ENCODE results near the gene TCOF1.

Gene TCOF1

GRCh38 chr5:150441813-150442698, 84.6 kb downstream of the TCOF1 start:
- Histone ChIP-seq H3K4me3 (ENCODE audit: low read depth in 1 of 2, low read length in 2 of 2) (no peak overlapping the region), H3K27ac (ENCODE audit: low read length) (no peak overlapping the region), H3K79me2 (ENCODE audit: insufficient read depth, low read length) (peaks cover 14% of the 10 kb centered on the region), H3K4me1 (ENCODE audit: insufficient read depth, low read length) (peaks cover 10% of the 10 kb centered on the region; the same call in 1 of the 2 replicates), H4K20me1 (ENCODE audit: insufficient read depth, low read length) (peaks cover 45% of the 10 kb centered on the region), H3K36me3 (ENCODE audit: insufficient read depth, low read length) (peaks cover 44% of the 10 kb centered on the region), H3K9ac (ENCODE audit: low read depth, low read length) (no peak overlapping the region), H3K9me3 (ENCODE audit: insufficient read depth, low read length, severe bottlenecking) (no peaks in the 10 kb centered on the region), H3K4me2 (ENCODE audit: insufficient read depth, low read length) (no peak overlapping the region), H2AFZ (ENCODE audit: low read depth, low read length) (no peak overlapping the region), H3K27me3 (ENCODE audit: insufficient read depth, low read length, poor library complexity) (no peaks in the 10 kb centered on the region)
- ATAC-seq (ENCODE audit: insufficient read depth, low read depth) (peak; percentile 41; the same call in 2 of the 3 replicates), DNase-seq (no peak)
- TF ChIP-seq CTCF (IDR thresholded peaks at IDR 0.05; ENCODE audit: borderline replicate concordance, extremely low read depth, low read length, poor library complexity, severe bottlenecking) (no peak), EZH2 (IDR thresholded peaks at IDR 0.05; ENCODE audit: borderline replicate concordance, low read depth, low read length, severe bottlenecking) (no peak)

- Histone ChIP-seq H3K36me3 (ENCODE audit: insufficient read depth, low read length) (peaks cover 51% of the 10 kb centered on the region), H3K9me3 (ENCODE audit: insufficient read depth, low read length, severe bottlenecking) (no peaks in the 10 kb centered on the region), H3K4me2 (ENCODE audit: insufficient read depth, low read length) (no peak overlapping the region), H3K27ac (ENCODE audit: low read length) (no peak overlapping the region), H3K4me1 (ENCODE audit: insufficient read depth, low read length) (peaks cover 17% of the 10 kb centered on the region; the same call in 1 of the 2 replicates), H3K27me3 (ENCODE audit: insufficient read depth, low read length, poor library complexity) (no peaks in the 10 kb centered on the region), H2AFZ (ENCODE audit: low read depth, low read length) (no peak overlapping the region), H3K79me2 (ENCODE audit: insufficient read depth, low read length) (peaks cover 20% of the 10 kb centered on the region), H3K9ac (ENCODE audit: low read depth, low read length) (no peak overlapping the region), H4K20me1 (ENCODE audit: insufficient read depth, low read length) (peaks cover 52% of the 10 kb centered on the region), H3K4me3 (ENCODE audit: low read depth in 1 of 2, low read length in 2 of 2) (no peak overlapping the region)
- ATAC-seq (ENCODE audit: insufficient read depth, low read depth): peak; percentile 27
- no peak for DNase-seq
- TF ChIP-seq CTCF (IDR thresholded peaks at IDR 0.05; ENCODE audit: borderline replicate concordance, extremely low read depth, low read length, poor library complexity, severe bottlenecking): no peak
- no peak for TF ChIP-seq EZH2 (IDR thresholded peaks at IDR 0.05; ENCODE audit: borderline replicate concordance, low read depth, low read length, severe bottlenecking)
Observed at GRCh38 chr5:150442699-150443080, 85.2 kb downstream of the TCOF1 start.

- H3K4me2 ChIP-seq (ENCODE audit: insufficient read depth, low read length): no peak overlapping the region
- H3K4me1 ChIP-seq (ENCODE audit: insufficient read depth, low read length): peaks cover 24% of the 10 kb centered on the region
- H3K9ac ChIP-seq (ENCODE audit: low read depth, low read length): no peak overlapping the region
- TF ChIP-seq EZH2 (IDR thresholded peaks at IDR 0.05; ENCODE audit: borderline replicate concordance, low read depth, low read length, severe bottlenecking): no peak
- peaks cover 59% of the 10 kb centered on the region for H4K20me1 ChIP-seq (ENCODE audit: insufficient read depth, low read length)
- no peak overlapping the region for H3K27ac ChIP-seq (ENCODE audit: low read length)
- no peaks in the 10 kb centered on the region for H3K9me3 ChIP-seq (ENCODE audit: insufficient read depth, low read length, severe bottlenecking)
- peaks cover 58% of the 10 kb centered on the region for H3K36me3 ChIP-seq (ENCODE audit: insufficient read depth, low read length)
- H3K4me3 ChIP-seq (ENCODE audit: low read depth in 1 of 2, low read length in 2 of 2): no peak overlapping the region
- no peak overlapping the region for H2AFZ ChIP-seq (ENCODE audit: low read depth, low read length)
- DNase-seq: no peak
- ATAC-seq (ENCODE audit: insufficient read depth, low read depth): peak; percentile 33
- peaks cover 28% of the 10 kb centered on the region for H3K79me2 ChIP-seq (ENCODE audit: insufficient read depth, low read length)
- H3K27me3 ChIP-seq (ENCODE audit: insufficient read depth, low read length, poor library complexity): no peaks in the 10 kb centered on the region
Observed at GRCh38 chr5:150443242-150444075, 86.0 kb downstream of the TCOF1 start.

Measured in DND-41 (cell line).